Gastroesophageal sphincter (tissue), 3 donors: ENCODE data around the gene WNK4.
"Not testable (repeated sequence)": the region's sequence is repeated elsewhere in the genome, so short reads cannot be mapped to it uniquely, and the experiment has no call there.

ENCODE experiments used
- CTCF ChIP-seq, 4 experiments: fragments of 200-600 bp in 2 of 4; fragments of 450-650 bp in 2 of 4; sonication (generic) in 1 of 4; IDR thresholded peaks; one replicate each; pipeline ENCODE4 v1.5.1; 2017 to 2019; ENCODE audit warnings: antibody characterized with exemption in 4 of 4, mild to moderate bottlenecking in 2 of 4, moderate library complexity in 2 of 4
- POLR2A ChIP-seq, 2 donors: fragments of 450-650 bp; IDR thresholded peaks; one replicate each; pipeline ENCODE4 v1.6.1; 2017; ENCODE audit warnings: antibody characterized with exemption in 2 of 2, mild to moderate bottlenecking in 2 of 2, moderate library complexity in 1 of 2

GRCh38 chr17:42742916-42743315 is 37.5 kb upstream of the WNK4 start:
- TF ChIP-seq POLR2A, CTCF (IDR thresholded peaks at IDR 0.05): not testable (repeated sequence)
